CD4-positive, alpha-beta T cell treated with Interleukin-4 for 1 hour (primary cell): ENCODE measurements around the gene ADAMTS20.
"Not testable (repeated sequence)": the region's sequence is repeated elsewhere in the genome, so short reads cannot be mapped to it uniquely, and the experiment has no call there.

Experiments used
- DNase-seq, 2 donors: peaks; one replicate each; pipeline ENCODE4 v3.0.0-alpha.2; 2020 to 2022

Gene ADAMTS20, protein sequence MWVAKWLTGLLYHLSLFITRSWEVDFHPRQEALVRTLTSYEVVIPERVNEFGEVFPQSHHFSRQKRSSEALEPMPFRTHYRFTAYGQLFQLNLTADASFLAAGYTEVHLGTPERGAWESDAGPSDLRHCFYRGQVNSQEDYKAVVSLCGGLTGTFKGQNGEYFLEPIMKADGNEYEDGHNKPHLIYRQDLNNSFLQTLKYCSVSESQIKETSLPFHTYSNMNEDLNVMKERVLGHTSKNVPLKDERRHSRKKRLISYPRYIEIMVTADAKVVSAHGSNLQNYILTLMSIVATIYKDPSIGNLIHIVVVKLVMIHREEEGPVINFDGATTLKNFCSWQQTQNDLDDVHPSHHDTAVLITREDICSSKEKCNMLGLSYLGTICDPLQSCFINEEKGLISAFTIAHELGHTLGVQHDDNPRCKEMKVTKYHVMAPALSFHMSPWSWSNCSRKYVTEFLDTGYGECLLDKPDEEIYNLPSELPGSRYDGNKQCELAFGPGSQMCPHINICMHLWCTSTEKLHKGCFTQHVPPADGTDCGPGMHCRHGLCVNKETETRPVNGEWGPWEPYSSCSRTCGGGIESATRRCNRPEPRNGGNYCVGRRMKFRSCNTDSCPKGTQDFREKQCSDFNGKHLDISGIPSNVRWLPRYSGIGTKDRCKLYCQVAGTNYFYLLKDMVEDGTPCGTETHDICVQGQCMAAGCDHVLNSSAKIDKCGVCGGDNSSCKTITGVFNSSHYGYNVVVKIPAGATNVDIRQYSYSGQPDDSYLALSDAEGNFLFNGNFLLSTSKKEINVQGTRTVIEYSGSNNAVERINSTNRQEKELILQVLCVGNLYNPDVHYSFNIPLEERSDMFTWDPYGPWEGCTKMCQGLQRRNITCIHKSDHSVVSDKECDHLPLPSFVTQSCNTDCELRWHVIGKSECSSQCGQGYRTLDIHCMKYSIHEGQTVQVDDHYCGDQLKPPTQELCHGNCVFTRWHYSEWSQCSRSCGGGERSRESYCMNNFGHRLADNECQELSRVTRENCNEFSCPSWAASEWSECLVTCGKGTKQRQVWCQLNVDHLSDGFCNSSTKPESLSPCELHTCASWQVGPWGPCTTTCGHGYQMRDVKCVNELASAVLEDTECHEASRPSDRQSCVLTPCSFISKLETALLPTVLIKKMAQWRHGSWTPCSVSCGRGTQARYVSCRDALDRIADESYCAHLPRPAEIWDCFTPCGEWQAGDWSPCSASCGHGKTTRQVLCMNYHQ (N-terminal part only)

DNA sequence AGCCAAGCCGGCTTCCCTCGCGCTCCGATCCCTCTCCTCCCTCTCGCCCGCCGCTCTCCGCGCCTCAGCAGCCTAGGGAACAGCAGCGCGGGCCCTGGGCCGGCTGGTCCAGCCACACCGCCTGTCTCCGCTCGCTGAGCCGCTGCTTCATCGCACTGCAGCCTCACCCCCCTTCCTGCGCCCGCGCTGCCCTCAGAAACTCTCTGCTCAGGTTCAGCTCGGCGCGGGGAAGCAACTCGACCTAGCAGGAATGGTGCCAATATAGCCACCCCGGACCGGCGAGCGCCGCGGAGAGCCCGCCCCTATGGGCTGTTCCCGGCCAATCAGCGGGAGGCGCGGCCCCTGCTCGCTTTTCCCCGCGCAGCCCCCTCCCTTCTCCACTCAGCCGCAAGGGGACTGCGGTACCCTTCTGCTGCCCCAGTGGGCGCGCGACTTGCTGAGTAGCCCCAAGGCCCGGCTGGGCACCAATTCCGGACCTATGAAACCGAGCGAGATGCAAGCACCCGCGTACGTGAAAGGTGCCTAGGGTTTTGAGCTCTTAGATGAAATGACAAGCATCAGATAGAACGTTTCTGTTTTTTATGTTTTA is at the start of gene ADAMTS20:
ADAMTS20 (minus strand) TSS at position 233 of the 589 bp plus-strand sequence. CDS start 282 bp downstream, outside the sequence.
- no peak for DNase-seq

DNA sequence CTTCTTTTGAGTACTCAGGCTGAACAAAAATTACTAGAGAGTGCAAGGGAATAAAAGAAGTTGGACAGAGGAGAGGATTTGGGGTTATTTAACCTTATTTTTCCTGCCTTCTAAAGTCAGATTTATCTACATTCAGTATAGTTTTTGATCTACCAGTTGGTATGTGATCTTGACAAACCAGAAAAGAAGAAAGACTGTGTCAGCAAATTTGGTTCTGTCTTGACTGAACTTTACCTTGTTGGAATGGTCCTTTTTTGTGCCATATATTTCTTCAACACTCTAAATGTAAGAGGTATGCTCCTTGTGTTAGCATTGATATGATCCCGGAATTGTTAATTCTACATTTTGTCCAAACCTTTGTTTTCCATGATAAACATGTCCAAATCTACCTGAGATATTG is 47.7 kb upstream of the ADAMTS20 start:
- DNase-seq: no peak

DNA sequence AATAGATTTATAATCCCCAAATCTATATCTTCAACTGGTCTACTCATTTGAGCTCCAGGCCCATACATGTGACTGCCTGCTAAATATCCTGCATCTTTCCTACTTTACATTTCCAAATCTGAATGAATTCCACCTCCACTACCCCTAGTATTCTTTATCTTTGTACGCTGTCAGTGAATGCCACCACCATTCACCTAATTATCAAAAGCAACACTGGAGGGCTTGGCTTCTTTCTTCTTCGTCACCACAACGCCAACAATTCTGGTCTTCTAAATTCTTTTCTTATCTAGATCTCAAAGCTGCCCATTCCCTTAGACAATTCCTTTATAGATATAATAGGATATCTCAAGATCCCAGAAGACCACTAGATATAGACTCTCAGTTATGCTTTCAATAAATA is 47.1 kb upstream of the ADAMTS20 start:
- DNase-seq: no peak

GRCh38 chr12:43590307-43590706 is 38.3 kb upstream of the ADAMTS20 start:
- DNase-seq: no peak

DNA sequence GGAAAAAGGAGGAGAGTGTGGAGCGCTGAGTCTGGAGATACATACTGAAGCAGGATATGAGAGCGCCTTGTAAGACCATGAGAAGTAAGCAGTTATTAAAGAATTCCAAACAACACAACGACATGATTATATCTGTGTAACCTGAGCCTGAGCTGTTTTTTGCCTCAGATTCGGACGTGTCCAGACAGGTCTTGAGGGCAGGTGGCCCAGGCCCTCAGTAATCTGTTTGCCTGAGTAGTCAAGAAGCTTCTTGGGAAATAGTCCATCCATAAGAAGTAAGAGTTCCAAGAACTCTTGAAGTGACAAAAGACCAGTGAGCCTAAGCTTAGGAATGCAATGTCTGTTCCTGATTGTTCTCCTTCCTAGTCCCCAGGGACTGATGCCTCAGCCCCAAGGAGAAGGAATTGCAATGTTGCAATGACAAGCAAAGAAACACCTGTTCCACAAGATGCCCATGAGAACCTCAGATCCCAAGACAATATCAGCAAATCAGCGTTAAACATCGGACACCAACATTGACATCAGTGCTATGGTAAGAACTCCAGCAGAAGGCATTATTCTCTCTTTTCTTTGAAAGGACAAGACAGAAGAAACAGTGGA is 34.7 kb upstream of the ADAMTS20 start:
- DNase-seq: no peak

DNA sequence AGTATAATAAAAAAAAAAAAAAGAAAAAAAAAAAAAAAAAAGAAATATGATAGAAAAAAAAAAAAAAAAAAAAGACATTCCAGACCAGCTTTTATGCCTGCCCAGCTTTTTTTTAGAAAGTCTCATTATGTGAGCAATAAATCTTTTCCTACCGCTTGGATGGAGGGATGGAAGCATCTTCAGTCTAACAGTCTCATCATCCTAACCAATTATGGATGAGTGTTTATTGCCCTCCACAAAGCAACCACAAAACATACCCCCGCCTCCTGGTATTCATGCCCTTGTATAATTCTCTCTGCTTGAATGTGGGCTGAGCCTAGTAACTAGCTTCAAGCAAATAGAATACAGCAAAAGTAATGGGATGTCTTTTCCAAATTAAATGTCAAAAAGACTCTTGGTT is 33.7 kb upstream of the ADAMTS20 start:
- DNase-seq: no peak

GRCh38 chr12:43580601-43581000 is 28.6 kb upstream of the ADAMTS20 start:
- no peak for DNase-seq

DNA sequence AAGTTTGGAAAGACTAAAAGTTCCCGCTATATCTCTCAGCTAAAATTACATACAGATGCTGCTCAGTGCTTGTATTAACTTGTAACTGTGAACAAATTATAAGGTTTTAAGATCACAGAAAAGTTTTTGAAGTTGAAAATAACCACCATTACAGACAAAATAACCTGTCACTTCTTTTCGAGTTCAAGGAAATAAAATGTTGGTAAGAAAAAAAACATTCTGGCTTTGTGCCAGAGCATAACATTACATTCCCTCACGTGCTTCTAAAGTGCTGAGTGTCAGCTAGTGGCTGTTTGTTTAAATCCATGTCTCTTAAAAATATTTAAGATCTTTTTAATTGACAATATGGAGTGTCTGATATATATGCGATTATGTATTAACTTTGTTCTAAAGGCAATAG is 27.2 kb upstream of the ADAMTS20 start:
- no peak for DNase-seq

DNA sequence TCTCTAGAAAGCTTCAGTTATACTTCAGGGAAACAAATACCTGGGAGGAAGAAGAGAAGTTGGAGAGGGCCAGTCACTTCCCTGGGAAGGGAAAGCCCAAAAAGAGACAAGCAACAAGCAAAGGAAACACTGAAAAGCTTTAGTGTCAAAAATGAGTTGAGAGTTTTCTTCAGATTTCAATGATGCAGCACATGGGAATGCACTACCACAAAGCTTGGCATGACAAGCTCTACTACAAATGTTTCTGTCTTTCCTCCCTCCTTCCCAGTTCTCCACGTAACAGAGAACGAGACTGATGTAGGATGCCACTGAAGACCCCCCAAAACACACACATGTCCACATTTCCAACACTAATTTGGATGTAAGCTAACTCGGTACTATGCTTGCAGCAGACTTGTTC is 26.8 kb upstream of the ADAMTS20 start:
- DNase-seq: no peak

DNA sequence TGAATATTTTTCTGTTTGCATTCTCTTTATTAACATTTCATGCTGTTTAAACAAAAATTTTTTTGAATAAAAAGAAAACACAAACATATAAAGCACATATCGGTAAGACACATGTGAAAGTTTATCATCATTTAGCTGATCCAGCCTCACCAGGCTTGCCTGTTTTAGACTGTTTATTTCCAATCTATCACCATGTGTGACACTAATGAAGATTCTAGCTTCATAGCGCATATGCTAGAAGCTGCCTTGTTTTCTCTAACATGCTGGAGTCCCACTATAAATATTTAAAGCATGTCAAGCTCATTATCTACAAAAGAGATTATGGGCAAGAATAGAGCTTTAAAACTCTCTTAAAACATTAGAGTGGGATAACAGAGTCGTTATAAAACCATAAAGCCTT is 25.4 kb upstream of the ADAMTS20 start:
- no peak for DNase-seq

DNA sequence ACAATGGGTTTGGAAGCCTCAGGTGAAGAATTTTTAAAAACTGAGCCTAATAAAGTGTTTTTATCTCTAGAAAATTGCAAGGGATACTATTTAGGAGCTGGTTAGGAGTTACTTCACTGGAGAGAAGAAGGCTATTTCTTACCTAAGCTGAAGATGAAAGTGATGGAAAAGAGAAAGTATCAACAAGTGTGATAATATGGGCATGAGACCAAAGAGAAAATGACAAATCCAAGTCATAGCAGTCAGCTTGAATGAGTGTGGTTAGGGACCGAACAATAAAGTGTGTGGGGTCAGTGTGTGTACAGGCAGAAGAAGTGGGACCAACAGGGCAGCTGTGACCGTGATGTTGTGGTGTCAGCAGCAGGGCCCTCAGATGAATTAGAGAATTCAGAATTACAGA is 24.2 kb upstream of the ADAMTS20 start:
- DNase-seq: no peak

DNA sequence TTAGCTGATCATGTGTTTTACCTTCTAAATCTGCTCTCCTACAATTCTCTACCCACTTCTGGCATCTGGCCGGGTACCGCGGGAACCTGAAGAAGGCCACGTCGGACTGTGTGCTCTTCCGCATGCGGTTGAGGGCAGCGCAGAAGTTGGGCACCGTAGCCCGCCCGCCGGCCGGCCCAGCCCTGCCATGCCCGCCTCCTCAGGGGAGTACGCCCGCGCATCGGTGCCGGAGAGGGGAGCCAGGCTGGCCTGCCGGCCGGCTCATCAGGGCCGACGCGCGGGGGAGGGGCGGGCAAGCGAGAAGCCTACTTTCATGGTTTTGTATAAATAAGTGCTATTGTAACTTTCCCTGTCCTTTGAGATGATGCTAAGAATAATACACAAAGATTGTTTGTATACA is 19.9 kb upstream of the ADAMTS20 start:
- no peak for DNase-seq

GRCh38 chr12:43556057-43556456 is 4.1 kb upstream of the ADAMTS20 start:
- no peak for DNase-seq

DNA sequence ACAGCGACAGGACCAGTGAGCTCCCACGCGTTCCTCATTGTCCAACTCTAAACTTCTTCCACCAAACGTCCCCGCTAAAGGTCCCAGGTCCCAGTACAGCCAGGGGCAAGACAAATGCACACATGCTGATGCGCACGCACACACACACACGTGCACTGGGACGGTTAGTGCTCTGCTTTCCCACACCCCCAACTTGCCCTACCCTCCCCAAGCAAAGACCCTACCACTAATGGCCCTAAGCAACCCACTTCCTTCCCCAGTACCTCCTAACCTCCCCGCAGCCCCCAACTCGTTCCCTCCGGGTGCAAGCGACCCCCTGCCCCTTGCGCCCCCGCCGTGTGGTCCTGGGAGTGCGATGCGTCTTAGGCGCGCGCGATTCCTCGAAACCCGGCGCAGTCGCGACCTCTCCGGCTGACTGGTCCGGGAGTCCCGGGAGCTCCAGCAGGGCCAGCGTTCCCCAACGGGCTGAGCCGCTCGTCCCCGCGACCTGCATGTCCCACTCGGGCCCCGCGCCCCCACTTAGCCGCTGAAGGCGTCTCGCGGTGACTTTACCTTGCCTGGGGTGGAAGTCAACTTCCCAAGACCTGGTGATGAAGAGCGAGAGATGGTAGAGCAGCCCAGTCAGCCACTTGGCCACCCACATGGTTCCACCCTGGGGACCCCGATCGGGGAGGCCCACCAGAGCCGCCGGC is 578 bp downstream of the ADAMTS20 start:
- DNase-seq: no peak

DNA sequence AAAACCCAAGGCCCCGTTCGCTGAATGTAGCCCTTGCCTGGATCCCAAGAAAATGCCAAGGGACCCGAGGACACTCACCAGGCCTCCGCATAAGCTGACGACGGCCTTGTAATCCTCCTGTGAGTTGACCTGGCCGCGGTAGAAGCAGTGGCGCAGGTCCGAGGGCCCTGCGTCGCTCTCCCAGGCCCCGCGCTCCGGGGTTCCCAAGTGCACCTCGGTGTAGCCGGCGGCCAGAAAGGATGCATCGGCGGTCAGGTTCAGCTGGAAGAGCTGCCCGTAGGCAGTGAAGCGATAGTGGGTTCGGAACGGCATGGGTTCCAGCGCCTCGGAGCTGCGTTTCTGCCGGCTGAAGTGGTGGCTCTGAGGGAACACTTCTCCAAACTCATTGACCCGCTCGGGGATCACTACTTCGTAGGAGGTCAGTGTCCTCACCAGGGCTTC is 1.2 kb downstream of the ADAMTS20 start:
- no peak for DNase-seq

- DNase-seq: no peak
Observed at GRCh38 chr12:43544703-43545102, 7.3 kb downstream of the ADAMTS20 start.

GRCh38 chr12:43540470-43540869 is 11.5 kb downstream of the ADAMTS20 start:
- no peak for DNase-seq

GRCh38 chr12:43537675-43538074 is 14.3 kb downstream of the ADAMTS20 start:
- not testable (repeated sequence) for DNase-seq

DNA sequence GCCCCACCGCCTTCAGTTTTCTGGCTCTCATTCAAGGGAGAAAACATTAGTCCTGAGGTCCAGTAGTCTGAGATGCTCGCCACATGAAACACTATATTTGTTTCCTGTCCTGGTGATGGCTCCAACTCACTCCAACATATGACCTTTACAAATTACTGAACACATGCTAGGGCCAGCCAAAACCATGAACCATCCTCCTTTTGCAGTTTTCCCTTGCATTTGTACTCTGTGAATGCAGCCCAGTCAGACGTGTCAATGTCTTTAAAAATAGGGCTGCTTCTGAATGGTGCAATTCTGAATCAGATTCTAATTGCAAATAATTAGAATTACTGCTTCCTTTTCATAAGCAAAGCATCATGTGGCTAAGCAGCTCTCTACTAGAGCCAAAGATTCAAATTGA is 36.0 kb downstream of the ADAMTS20 start:
- DNase-seq: no peak

- DNase-seq: no peak
Observed at GRCh38 chr12:43501703-43502102, 50.3 kb downstream of the ADAMTS20 start.

DNA sequence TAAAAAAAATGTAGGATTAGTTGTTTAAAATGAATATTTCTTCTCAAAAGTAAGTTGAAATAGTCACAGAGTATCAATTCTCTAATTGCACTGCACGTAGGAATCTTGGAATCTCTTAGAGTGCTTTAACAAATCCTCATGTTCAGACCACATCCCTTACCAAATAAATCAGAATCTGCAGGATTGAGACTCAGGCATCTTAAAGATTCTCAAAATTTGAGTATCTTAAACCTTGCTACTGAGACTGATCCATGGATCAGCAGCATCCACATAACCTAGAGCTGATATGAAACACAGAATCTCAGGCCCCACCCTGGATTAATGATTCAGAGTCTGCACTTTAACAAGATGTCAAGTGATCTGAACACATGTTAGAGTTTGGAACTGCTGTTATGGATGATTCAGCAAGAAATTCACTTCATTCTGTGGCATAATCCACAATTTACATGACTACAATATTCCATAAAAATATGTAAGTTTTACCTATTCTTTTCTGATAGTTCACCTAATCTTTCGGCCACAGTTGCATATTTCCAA is 58.7 kb downstream of the ADAMTS20 start:
- no peak for DNase-seq
